Thoracic aorta (tissue), 2 donors: ENCODE results near the gene LMX1A. TPM values are rescaled to one million over a fixed set of nuclear protein-coding genes. Genes with fewer than 3 reads are reported as not detected.

ENCODE experiments used
- ATAC-seq: fragments of 150-250 bp; one replicate; pipeline ENCODE4 v1.8.0; 2017; ENCODE audit warnings: low read depth; ENCODE audit not compliant: insufficient number of reproducible peaks, low FRiP score
- DNase-seq: peaks from one replicate; pipeline ENCODE4 v3.0.0-alpha.2; 2020; ENCODE audit warnings: low spot score
- H3K27ac ChIP-seq, 2 donors: fragments of 200-600 bp; sonication (generic); 1 replicate in 1 of 2; 2 replicates in 1 of 2; pipeline ENCODE4 v1.5.1; 2016; ENCODE audit warnings: mild to moderate bottlenecking in 2 of 2, moderate library complexity in 2 of 2
- H3K27me3 ChIP-seq: fragments of 200-600 bp; sonication (generic); replicated peaks from 2 replicates; pipeline ENCODE4 v1.6.0; 2016; ENCODE audit warnings: mild to moderate bottlenecking; ENCODE audit not compliant: insufficient read depth
- H3K36me3 ChIP-seq: fragments of 200-600 bp; sonication (generic); one replicate; pipeline ENCODE4 v1.5.1; 2016
- H3K4me1 ChIP-seq, 2 donors: fragments of 200-600 bp; sonication (generic); 1 replicate in 1 of 2; 2 replicates in 1 of 2; pipeline versions ENCODE4 v1.5.1 to v1.6.0; 2016; ENCODE audit warnings: low read depth in 2 of 2, mild to moderate bottlenecking in 1 of 2; ENCODE audit not compliant: control insufficient read depth in 1 of 2
- H3K4me3 ChIP-seq: fragments of 200-600 bp; sonication (generic); 2 replicates; pipeline ENCODE4 v1.5.1; 2016; ENCODE audit warnings: mild to moderate bottlenecking
- H3K9me3 ChIP-seq: fragments of 200-600 bp; sonication (generic); 2 replicates; pipeline ENCODE4 v1.5.1; 2016
- CTCF ChIP-seq: fragments of 200-600 bp; sonication (generic); IDR thresholded peaks from one replicate; pipeline ENCODE4 v1.5.1; 2019; ENCODE audit warnings: antibody characterized with exemption
- total RNA-seq, 2 donors: library from RNA; depleted of rRNA; stranded (reverse); fragments of >200 nt; gene quantifications; one replicate each; pipeline versions ENCODE4 v1.1.0 to v1.2.3, GENCODE V29; 2016

LMX1A gene
- total RNA-seq, 2 donors from 2014 or later, result 0.68 TPM; not detected in 1

DNA sequence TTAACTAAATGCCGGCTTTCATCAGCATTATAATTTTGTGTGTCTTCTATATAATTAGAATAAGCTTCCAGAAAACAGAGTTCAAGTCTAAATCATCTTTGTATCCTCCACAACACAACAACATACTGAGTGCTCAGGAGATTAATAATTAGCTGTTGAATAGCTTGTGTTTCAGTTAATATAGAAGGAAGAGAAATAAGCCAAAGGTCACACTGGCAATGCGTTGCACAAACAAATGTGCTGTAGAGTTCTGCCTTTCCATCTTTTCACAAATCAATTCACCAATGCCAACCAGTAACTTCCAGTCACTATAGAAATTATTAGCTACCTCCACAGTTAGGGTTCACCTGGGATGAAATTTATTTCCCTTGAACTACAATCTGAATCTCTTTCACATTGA is 132.0 kb downstream of the LMX1A start:
- no peak for TF ChIP-seq CTCF
- ATAC-seq (no peak), DNase-seq (no peak)
- H3K9me3 ChIP-seq, result no peaks in the 10 kb centered on the region
- H3K27ac ChIP-seq, result no peak overlapping the region
- no peaks in the 10 kb centered on the region for H3K36me3 ChIP-seq
- no peak overlapping the region for H3K4me3 ChIP-seq
- no peaks in the 10 kb centered on the region for H3K27me3 ChIP-seq
- no peaks in the 10 kb centered on the region for H3K4me1 ChIP-seq

GRCh38 chr1:165222580-165222979 is 133.9 kb downstream of the LMX1A start:
- ATAC-seq, result no peak
- TF ChIP-seq CTCF, result no peak

DNA sequence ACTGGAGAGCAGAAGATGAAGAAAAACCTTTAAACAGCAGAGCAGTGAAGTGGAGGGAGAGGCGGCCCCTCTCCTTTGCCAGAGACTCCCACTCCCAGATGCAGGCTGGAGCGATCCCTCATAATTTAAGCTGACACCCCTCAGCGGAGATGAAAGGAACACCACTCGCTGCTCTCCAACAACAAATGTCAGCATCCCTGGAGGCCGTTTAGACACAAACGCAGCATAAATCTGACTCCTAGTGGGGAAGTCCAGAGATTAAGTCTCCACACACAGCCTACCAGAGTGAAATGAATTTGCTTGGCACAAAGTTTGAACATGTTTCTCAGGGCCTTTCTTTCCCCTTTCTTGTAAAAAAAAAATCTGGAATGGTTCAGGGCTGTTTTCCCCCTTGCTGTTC is 137.8 kb downstream of the LMX1A start:
- Histone ChIP-seq H3K27me3 (no peaks in the 10 kb centered on the region), H3K4me3 (no peak overlapping the region), H3K27ac (no peak overlapping the region), H3K36me3 (no peaks in the 10 kb centered on the region), H3K9me3 (no peaks in the 10 kb centered on the region), H3K4me1 (no peaks in the 10 kb centered on the region)
- no peak for TF ChIP-seq CTCF
- ATAC-seq (no peak), DNase-seq (no peak)

More at GRCh38 chr1:165222580-165222979, 133.9 kb downstream of the LMX1A start:
- H3K9me3 ChIP-seq, result no peaks in the 10 kb centered on the region
- H3K27me3 ChIP-seq, result no peaks in the 10 kb centered on the region
- no peak for DNase-seq
- H3K4me3 ChIP-seq, result no peak overlapping the region
- H3K36me3 ChIP-seq, result no peaks in the 10 kb centered on the region
- no peaks in the 10 kb centered on the region for H3K4me1 ChIP-seq
- H3K27ac ChIP-seq, result no peak overlapping the region

GRCh38 chr1:165217958-165218357 is 138.6 kb downstream of the LMX1A start:
- Histone ChIP-seq H3K4me1 (no peaks in the 10 kb centered on the region), H3K27me3 (no peaks in the 10 kb centered on the region), H3K36me3 (no peaks in the 10 kb centered on the region), H3K9me3 (no peaks in the 10 kb centered on the region), H3K27ac (no peak overlapping the region), H3K4me3 (no peak overlapping the region)
- TF ChIP-seq CTCF, result no peak
- DNase-seq, result no peak
- no peak for ATAC-seq

GRCh38 chr1:165216254-165216653 is 140.3 kb downstream of the LMX1A start:
- Histone ChIP-seq H3K4me1 (no peaks in the 10 kb centered on the region), H3K9me3 (no peaks in the 10 kb centered on the region), H3K4me3 (no peak overlapping the region), H3K27me3 (no peaks in the 10 kb centered on the region), H3K36me3 (no peaks in the 10 kb centered on the region), H3K27ac (no peak overlapping the region)
- no peak for ATAC-seq
- TF ChIP-seq CTCF, result no peak
- no peak for DNase-seq
